SK-N-SH (cell line): ENCODE data around the gene C3orf22. TPM values are rescaled to one million over a fixed set of nuclear protein-coding genes. Genes with fewer than 3 reads are reported as not detected.

Source experiments
- CTCF ChIA-PET: fragments of 300-600, 350-600 bp; formaldehyde crosslinking; extraction: SDS; loops from one replicate; lab custom pipeline; 2021; lab: Yijun Ruan, JAX
- POLR2A ChIA-PET: fragments of 350-600 bp; sonication (Branson Sonifier 250); formaldehyde crosslinking; extraction: SDS; loops from one replicate; lab custom pipeline; 2020; ENCODE audit warnings: antibody characterized with exemption, inconsistent platforms; lab: Yijun Ruan, JAX
- DNase-seq: peaks from one replicate; pipeline ENCODE4 v3.0.0; 2012
- H2AFZ ChIP-seq: fragments of 200-600 bp; sonication (generic); 2 replicates; pipeline ENCODE4 v1.8.1; 2016; ENCODE audit warnings: antibody characterized with exemption, mild to moderate bottlenecking, low read depth
- H3F3A ChIP-seq: fragments of 200-600 bp; sonication (generic); replicated peaks from 2 replicates; pipeline ENCODE3; 2016; ENCODE audit warnings: antibody characterized with exemption, mild to moderate bottlenecking; ENCODE audit not compliant: insufficient read depth
- H3K27ac ChIP-seq, 2 experiments: fragments of 200-500 bp in 1 of 2; fragments of 200-600 bp in 1 of 2; sonication (Bioruptor generic) in 1 of 2; sonication (generic), shearing (Covaris generic) in 1 of 2; 2 replicates each; pipeline versions ENCODE4 v1.5.1 to v1.6.1; 2014 to 2016; ENCODE audit warnings: low read depth in 2 of 2, inconsistent platforms in 1 of 2, low read length in 1 of 2, mild to moderate bottlenecking in 1 of 2, mixed read lengths in 1 of 2
- H3K27me3 ChIP-seq: fragments of 200-600 bp; sonication (generic), shearing (Covaris generic); 2 replicates; pipeline ENCODE4 v1.6.1; 2016; ENCODE audit warnings: mixed run types; ENCODE audit not compliant: insufficient read depth
- H3K36me3 ChIP-seq, 2 experiments: fragments of 200-500 bp in 1 of 2; fragments of 200-600 bp in 1 of 2; sonication (Bioruptor generic) in 1 of 2; sonication (generic) in 1 of 2; replicated peaks in 1 of 2; 2 replicates each; pipeline versions ENCODE3 to v1.5.1; 2014 to 2016; ENCODE audit warnings: low read length in 1 of 2, mild to moderate bottlenecking in 1 of 2; ENCODE audit not compliant: insufficient read depth in 2 of 2, control insufficient read depth in 1 of 2
- H3K4me1 ChIP-seq, 2 experiments: fragments of 200-500 bp in 1 of 2; fragments of 200-600 bp in 1 of 2; sonication (Bioruptor generic) in 1 of 2; sonication (generic), shearing (Covaris generic) in 1 of 2; 2 replicates each; pipeline versions ENCODE4 v1.5.1 to v1.6.1; 2014 to 2016; ENCODE audit warnings: low read depth in 1 of 2, low read length in 1 of 2, mixed run types in 1 of 2; ENCODE audit not compliant: insufficient read depth in 2 of 2, control insufficient read depth in 1 of 2
- H3K4me2 ChIP-seq: fragments of 200-600 bp; sonication (generic), shearing (Covaris generic); 2 replicates; pipeline ENCODE4 v1.6.1; 2017; ENCODE audit warnings: mixed run types
- H3K4me3 ChIP-seq, 2 experiments: fragments of 200-500 bp in 1 of 2; fragments of 200-600 bp in 1 of 2; sonication (Bioruptor generic) in 1 of 2; sonication (generic), shearing (Covaris generic) in 1 of 2; 2 replicates each; pipeline versions ENCODE4 v1.5.1 to v1.8.1; 2014 to 2016; ENCODE audit warnings: low read depth in 2 of 2, inconsistent platforms in 1 of 2, low read length in 1 of 2, mild to moderate bottlenecking in 1 of 2, mixed read lengths in 1 of 2, moderate library complexity in 1 of 2
- H3K79me2 ChIP-seq: fragments of 200-600 bp; sonication (generic); 2 replicates; pipeline ENCODE4 v1.8.1; 2017; ENCODE audit warnings: mild to moderate bottlenecking; ENCODE audit not compliant: insufficient read depth
- H3K9ac ChIP-seq: fragments of 200-600 bp; sonication (generic); 2 replicates; pipeline ENCODE4 v1.6.1; 2017; ENCODE audit warnings: mixed run types
- H3K9me2 ChIP-seq: fragments of 200-600 bp; sonication (generic); 2 replicates; pipeline ENCODE4 v1.6.1; 2017; ENCODE audit warnings: mixed run types
- H3K9me3 ChIP-seq: fragments of 200-600 bp; sonication (generic); 2 replicates; pipeline ENCODE4 v1.6.1; 2017; ENCODE audit warnings: mixed run types, mild to moderate bottlenecking, moderate library complexity
- H4K20me1 ChIP-seq: fragments of 200-600 bp; sonication (generic); 2 replicates; pipeline ENCODE4 v1.6.1; 2017; ENCODE audit warnings: mild to moderate bottlenecking, mixed run types; ENCODE audit not compliant: insufficient read depth
- CHD2 ChIP-seq: fragments of 150-350 bp; IDR thresholded peaks from 2 replicates; pipeline ENCODE4 v1.6.1; 2018; ENCODE audit warnings: low read length; ENCODE audit not compliant: partially characterized antibody
- CTCF ChIP-seq: fragments of 200-600 bp; sonication (generic); IDR thresholded peaks from 2 replicates; pipeline ENCODE4 v1.6.1; 2017; ENCODE audit warnings: antibody characterized with exemption, mild to moderate bottlenecking, moderate library complexity
- ELF1 ChIP-seq: IDR thresholded peaks from 2 replicates; pipeline ENCODE4 v1.4.0; 2012
- EP300 ChIP-seq, 2 experiments: IDR thresholded peaks; 2 replicates each; pipeline versions ENCODE4 v1.4.0 to v1.6.1; 2012; ENCODE audit warnings: borderline replicate concordance in 1 of 2, low read depth in 1 of 2, low read length in 1 of 2
- GABPA ChIP-seq: IDR thresholded peaks from 2 replicates; pipeline ENCODE4 v1.4.0; 2012; ENCODE audit warnings: low read depth, mild to moderate bottlenecking
- JUND ChIP-seq: IDR thresholded peaks from 2 replicates; pipeline ENCODE4 v1.4.0; 2012
- MAX ChIP-seq: IDR thresholded peaks from 2 replicates; pipeline ENCODE4 v1.4.0; 2012; ENCODE audit warnings: low read depth
- MEF2A ChIP-seq: IDR thresholded peaks from 2 replicates; pipeline ENCODE4 v1.4.0; 2012; ENCODE audit warnings: low read depth, borderline replicate concordance
- MXI1 ChIP-seq: IDR thresholded peaks from 2 replicates; pipeline ENCODE4 v1.6.1; 2012; ENCODE audit warnings: mild to moderate bottlenecking, low read depth, low read length, improper control_type of control experiment
- RAD21 ChIP-seq: IDR thresholded peaks from 2 replicates; pipeline ENCODE4 v1.6.1; 2012; ENCODE audit warnings: mild to moderate bottlenecking, low read length
- RCOR1 ChIP-seq: fragments of 150-350 bp; IDR thresholded peaks from 2 replicates; pipeline ENCODE4 v1.6.1; 2017; ENCODE audit warnings: antibody characterized with exemption, low read length
- RFX5 ChIP-seq: IDR thresholded peaks from 2 replicates; pipeline ENCODE4 v1.6.1; 2012; ENCODE audit warnings: mild to moderate bottlenecking, improper control_type of control experiment, low read length
- RXRA ChIP-seq: IDR thresholded peaks from 2 replicates; pipeline ENCODE4 v1.4.0; 2012; ENCODE audit warnings: low read depth, mild to moderate bottlenecking, borderline replicate concordance
- USF1 ChIP-seq: IDR thresholded peaks from 2 replicates; pipeline ENCODE4 v1.4.0; 2012; ENCODE audit warnings: low read depth, borderline replicate concordance
- YY1 ChIP-seq: IDR thresholded peaks from 2 replicates; pipeline ENCODE4 v1.4.0; 2012; ENCODE audit warnings: low read depth, mild to moderate bottlenecking
- WGBS: methylation state at CpG from one replicate; pipeline ENCODE4 v1.1.6; 2017; ENCODE audit warnings: low lambda C conversion rate; 5-methylcytosine and 5-hydroxymethylcytosine counted together
- polyA plus RNA-seq, 3 experiments: library from polyadenylated mRNA; depleted of rRNA; stranded (reverse); fragments of >200 nt; gene quantifications; 2 replicates each; pipeline ENCODE4 v1.2.3, GENCODE V29; 2012
- TF ChIP-seq, protein P1 (sequence below): IDR thresholded peaks from 2 replicates; pipeline ENCODE4 v1.6.1; 2012; ENCODE audit warnings: mild to moderate bottlenecking, low read depth, low read length, moderate library complexity
- TF ChIP-seq, protein P2 (sequence below): IDR thresholded peaks from 2 replicates; pipeline ENCODE4; 2012

Gene C3orf22
- polyA plus RNA-seq, 1 of the 3 experiments (the other 2 are of a cell fraction) = not detected

- H3K79me2 ChIP-seq = no peaks in the 10 kb centered on the region
- H3K36me3 ChIP-seq = no peaks in the 10 kb centered on the region
- H2AFZ ChIP-seq = no peak overlapping the region
- no peak for DNase-seq
- no peaks in the 10 kb centered on the region for H3K9me3 ChIP-seq
- no peak overlapping the region for H3K4me3 ChIP-seq
- TF ChIP-seq YY1 (no peak), MEF2A (no peak), GABPA (no peak), USF1 (no peak), RFX5 (no peak), ELF1 (no peak), CTCF (no peak), RXRA (no peak), RCOR1 (no peak), JUND (no peak), CHD2 (no peak), EP300 (IDR thresholded peaks at IDR 0.05; ENCODE audit: borderline replicate concordance in 1 of 2, low read depth in 1 of 2, low read length in 1 of 2) (no peak)
- H3K4me2 ChIP-seq = no peak overlapping the region
- H3K27ac ChIP-seq = no peak overlapping the region
- WGBS = 73% methylated on average over 11 of the region's 11 CpGs
- peaks cover 0 to 4% of the 10 kb centered on the region in 2 experiments; a peak in 1 of 4 replicates for H3K4me1 ChIP-seq
- H3K9me2 ChIP-seq = no peaks in the 10 kb centered on the region
- H3K27me3 ChIP-seq = no peaks in the 10 kb centered on the region
- no peak overlapping the region for H3K9ac ChIP-seq
- no peaks in the 10 kb centered on the region for H4K20me1 ChIP-seq
- no peaks in the 10 kb centered on the region for H3F3A ChIP-seq
- ChIA-PET CTCF (interaction anchor here (0.6 to 7.0 kb wide), 4 partner anchors 9 to 165 kb away, joined by 3 to 45 read pairs (median 5); partner anchors contain the start of gene CHST13), POLR2A (no interaction called here)
These were observed 44.6 kb downstream of the C3orf22 start for GRCh38 chr3:126514161-126514560.

DNA sequence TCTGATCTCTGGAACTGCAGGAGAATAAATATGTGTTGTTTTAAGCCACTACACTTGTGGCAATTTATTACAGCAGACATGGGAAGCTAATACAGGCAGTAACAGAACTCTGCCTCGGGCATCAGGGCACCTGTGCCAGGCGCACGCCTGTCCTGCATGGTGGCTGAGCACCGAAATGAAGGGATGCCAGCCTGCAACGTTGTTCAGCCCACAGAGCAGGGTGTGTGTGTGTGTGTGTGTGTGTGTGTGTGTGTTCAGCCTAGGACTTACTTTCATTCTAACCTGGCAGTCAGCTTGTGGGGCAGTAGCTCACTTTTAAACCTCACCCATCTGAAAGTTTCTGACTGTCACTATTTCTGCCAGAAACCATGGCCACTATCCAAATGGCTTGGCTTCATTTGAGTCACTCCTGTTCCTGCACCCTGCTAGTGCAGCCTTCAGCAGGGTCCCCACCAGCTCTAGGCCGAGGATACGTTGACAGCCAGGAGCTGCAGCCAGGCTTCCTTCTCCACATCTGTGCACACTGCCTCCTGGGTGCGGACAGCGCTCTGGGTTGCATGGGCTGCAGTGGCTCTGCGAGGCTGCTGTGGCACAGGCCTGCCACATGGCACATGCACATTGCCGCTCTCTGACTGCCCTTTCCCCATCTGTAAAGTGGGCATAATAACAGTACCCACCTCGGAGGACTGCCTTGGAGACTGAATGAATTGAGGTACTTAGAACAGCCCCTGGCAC lies 45.6 kb downstream of the C3orf22 start:
- ChIA-PET POLR2A (interaction anchor here (0.6 kb wide), 1 partner anchor 11 kb away, joined by 3 read pairs; the partner anchor contains the start of gene CHST13), CTCF (interaction anchor here (0.9 to 7.0 kb wide), 4 partner anchors 8 to 1035 kb away, joined by 3 to 45 read pairs (median 5); partner anchors contain the start of gene CHST13)
- no peak overlapping the region for H2AFZ ChIP-seq
- peaks cover 0 to 4% of the 10 kb centered on the region in 2 experiments; a peak in 1 of 4 replicates for H3K4me1 ChIP-seq
- no peak overlapping the region for H3K27ac ChIP-seq
- TF ChIP-seq MXI1 (no peak), MEF2A (no peak), GABPA (no peak), EP300 (IDR thresholded peaks at IDR 0.05; ENCODE audit: borderline replicate concordance in 1 of 2, low read depth in 1 of 2, low read length in 1 of 2) (no peak), YY1 (no peak), RAD21 (no peak), RCOR1 (no peak), MAX (no peak)
- TF ChIP-seq, protein P1, sequence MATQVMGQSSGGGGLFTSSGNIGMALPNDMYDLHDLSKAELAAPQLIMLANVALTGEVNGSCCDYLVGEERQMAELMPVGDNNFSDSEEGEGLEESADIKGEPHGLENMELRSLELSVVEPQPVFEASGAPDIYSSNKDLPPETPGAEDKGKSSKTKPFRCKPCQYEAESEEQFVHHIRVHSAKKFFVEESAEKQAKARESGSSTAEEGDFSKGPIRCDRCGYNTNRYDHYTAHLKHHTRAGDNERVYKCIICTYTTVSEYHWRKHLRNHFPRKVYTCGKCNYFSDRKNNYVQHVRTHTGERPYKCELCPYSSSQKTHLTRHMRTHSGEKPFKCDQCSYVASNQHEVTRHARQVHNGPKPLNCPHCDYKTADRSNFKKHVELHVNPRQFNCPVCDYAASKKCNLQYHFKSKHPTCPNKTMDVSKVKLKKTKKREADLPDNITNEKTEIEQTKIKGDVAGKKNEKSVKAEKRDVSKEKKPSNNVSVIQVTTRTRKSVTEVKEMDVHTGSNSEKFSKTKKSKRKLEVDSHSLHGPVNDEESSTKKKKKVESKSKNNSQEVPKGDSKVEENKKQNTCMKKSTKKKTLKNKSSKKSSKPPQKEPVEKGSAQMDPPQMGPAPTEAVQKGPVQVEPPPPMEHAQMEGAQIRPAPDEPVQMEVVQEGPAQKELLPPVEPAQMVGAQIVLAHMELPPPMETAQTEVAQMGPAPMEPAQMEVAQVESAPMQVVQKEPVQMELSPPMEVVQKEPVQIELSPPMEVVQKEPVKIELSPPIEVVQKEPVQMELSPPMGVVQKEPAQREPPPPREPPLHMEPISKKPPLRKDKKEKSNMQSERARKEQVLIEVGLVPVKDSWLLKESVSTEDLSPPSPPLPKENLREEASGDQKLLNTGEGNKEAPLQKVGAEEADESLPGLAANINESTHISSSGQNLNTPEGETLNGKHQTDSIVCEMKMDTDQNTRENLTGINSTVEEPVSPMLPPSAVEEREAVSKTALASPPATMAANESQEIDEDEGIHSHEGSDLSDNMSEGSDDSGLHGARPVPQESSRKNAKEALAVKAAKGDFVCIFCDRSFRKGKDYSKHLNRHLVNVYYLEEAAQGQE = no peak
- TF ChIP-seq, protein P2, sequence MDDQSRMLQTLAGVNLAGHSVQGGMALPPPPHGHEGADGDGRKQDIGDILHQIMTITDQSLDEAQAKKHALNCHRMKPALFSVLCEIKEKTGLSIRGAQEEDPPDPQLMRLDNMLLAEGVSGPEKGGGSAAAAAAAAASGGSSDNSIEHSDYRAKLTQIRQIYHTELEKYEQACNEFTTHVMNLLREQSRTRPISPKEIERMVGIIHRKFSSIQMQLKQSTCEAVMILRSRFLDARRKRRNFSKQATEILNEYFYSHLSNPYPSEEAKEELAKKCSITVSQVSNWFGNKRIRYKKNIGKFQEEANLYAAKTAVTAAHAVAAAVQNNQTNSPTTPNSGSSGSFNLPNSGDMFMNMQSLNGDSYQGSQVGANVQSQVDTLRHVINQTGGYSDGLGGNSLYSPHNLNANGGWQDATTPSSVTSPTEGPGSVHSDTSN = no peak
- no peaks in the 10 kb centered on the region for H3K27me3 ChIP-seq
- H3K36me3 ChIP-seq = no peaks in the 10 kb centered on the region
- H3K9me2 ChIP-seq = no peaks in the 10 kb centered on the region
- H3K79me2 ChIP-seq = no peaks in the 10 kb centered on the region
- no peak overlapping the region for H3K9ac ChIP-seq
- H3K4me2 ChIP-seq = no peak overlapping the region
- no peak for DNase-seq
- H3K4me3 ChIP-seq = no peak overlapping the region
- no peaks in the 10 kb centered on the region for H3K9me3 ChIP-seq
- no peaks in the 10 kb centered on the region for H3F3A ChIP-seq
- WGBS = 52% methylated on average over 7 of the region's 12 CpGs
- H4K20me1 ChIP-seq = no peaks in the 10 kb centered on the region
